Esophagus muscularis mucosa (tissue), 4 donors: ENCODE data around the gene C11orf68. TPM values are rescaled to one million over a fixed set of nuclear protein-coding genes. Genes with fewer than 3 reads are reported as not detected.
A peak's percentile ranks its signal among the peaks of the same experiment; 100 is the strongest.

Source experiments
- DNase-seq: peaks from one replicate; pipeline ENCODE4 v3.0.0-alpha.2; 2017; ENCODE audit errors: extremely low spot score
- H3K27ac ChIP-seq, 4 donors: fragments of 200-600 bp; sonication (generic); replicated peaks in 1 of 4; 1 replicate in 3 of 4; 2 replicates in 1 of 4; pipeline ENCODE4 v1.5.1; 2016 to 2019; ENCODE audit warnings: mild to moderate bottlenecking in 1 of 4
- H3K27me3 ChIP-seq, 4 donors: fragments of 200-600 bp; sonication (generic); one replicate each; pipeline versions ENCODE4 v1.5.1 to v1.6.0; 2016 to 2019
- H3K36me3 ChIP-seq, 4 donors: fragments of 200-600 bp; sonication (generic); one replicate each; pipeline ENCODE4 v1.5.1; 2016 to 2019
- H3K4me1 ChIP-seq, 4 donors: fragments of 200-600 bp; sonication (generic); one replicate each; pipeline ENCODE4 v1.5.1; 2016 to 2019
- H3K4me3 ChIP-seq, 4 donors: fragments of 200-600 bp; sonication (generic); 1 replicate in 2 of 4; 2 replicates in 2 of 4; pipeline ENCODE4 v1.5.1; 2016 to 2019; ENCODE audit warnings: mild to moderate bottlenecking in 4 of 4, moderate library complexity in 1 of 4
- H3K9me3 ChIP-seq, 4 donors: fragments of 200-600 bp; sonication (generic); 1 replicate in 3 of 4; 2 replicates in 1 of 4; pipeline ENCODE4 v1.5.1; 2016 to 2019
- EP300 ChIP-seq: sonication (generic); formaldehyde crosslinking; IDR thresholded peaks from one replicate; pipeline ENCODE4 v1.6.1; 2017; ENCODE audit warnings: antibody characterized with exemption
- POLR2A ChIP-seq: fragments of 450-650 bp; IDR thresholded peaks from one replicate; pipeline ENCODE4 v1.6.1; 2017; ENCODE audit warnings: antibody characterized with exemption, moderate library complexity, mild to moderate bottlenecking, low read depth
- POLR2AphosphoS5 ChIP-seq, 2 donors: sonication (generic); formaldehyde crosslinking; IDR thresholded peaks; one replicate each; pipeline ENCODE4 v1.6.1; 2017; ENCODE audit warnings: antibody characterized with exemption in 2 of 2
- WGBS: methylation state at CpG from one replicate; pipeline ENCODE4 v1.1.5; 2018; 5-methylcytosine and 5-hydroxymethylcytosine counted together
- intact Hi-C: fragments of 100-400 bp; cut with DNase I; formaldehyde crosslinking; loops from one replicate; pipeline ENCODE4 v1.15.1; 2023
- total RNA-seq, 4 donors: library from RNA; depleted of rRNA; stranded (reverse); fragments of >200 nt; gene quantifications; one replicate each; pipeline versions ENCODE4 v1.1.0 to v1.2.1, GENCODE V29; 2016
- TF ChIP-seq, protein P1 (sequence below), 3 experiments: fragments of 200-600 bp in 2 of 3; fragments of 450-650 bp in 1 of 3; sonication (generic) in 2 of 3; IDR thresholded peaks; one replicate each; pipeline ENCODE4 v1.5.1; 2017 to 2019; ENCODE audit warnings: antibody characterized with exemption in 3 of 3, mild to moderate bottlenecking in 2 of 3, moderate library complexity in 1 of 3

Gene C11orf68
- total RNA-seq, 4 donors from 2014 or later = 18.2 to 56.0 (median 28.0) TPM

DNA sequence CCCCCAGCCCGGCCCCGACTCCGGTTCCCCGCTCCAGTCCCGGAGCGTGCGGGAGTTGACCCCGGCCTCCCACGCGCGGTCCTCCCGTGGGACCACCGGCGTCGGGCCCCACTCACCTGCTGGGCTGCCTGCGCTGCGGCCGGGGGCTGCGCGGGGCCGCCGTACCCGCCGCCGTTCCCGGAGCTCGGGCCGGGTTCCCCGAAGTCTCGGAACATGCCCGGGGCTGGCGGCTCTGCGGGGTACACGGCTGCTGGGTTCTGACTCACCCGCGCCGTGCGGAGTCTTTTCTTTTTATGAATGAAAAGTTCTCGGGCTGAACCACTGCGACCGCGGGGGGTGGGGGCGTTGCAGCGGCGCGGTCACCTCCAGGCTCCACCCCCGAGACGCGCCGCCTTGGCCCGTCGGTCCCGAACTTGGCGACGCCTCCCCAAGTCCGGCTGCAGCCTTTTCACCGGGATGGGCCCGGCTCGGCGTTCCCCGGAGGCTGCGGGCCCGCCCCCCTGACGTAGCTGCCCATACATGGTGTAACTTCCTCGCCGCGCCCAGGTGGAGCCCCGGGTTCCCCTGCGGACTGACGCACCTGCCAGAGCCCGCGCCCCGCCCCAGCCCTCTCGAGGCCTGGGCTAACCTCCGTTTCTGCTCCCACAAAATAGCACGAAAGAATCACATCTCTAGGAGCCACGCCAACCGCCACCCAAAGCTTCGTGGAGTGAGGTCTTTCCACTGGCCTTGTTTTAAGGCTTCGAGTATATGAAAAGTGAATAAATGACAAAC lies 18.6 kb downstream of the C11orf68 start, which contains the start of gene FOSL1:
TSS of gene FOSL1 (minus strand) at position 264 of the 774 bp plus-strand sequence. CDS start at position 215, 49 bp downstream.
- H3K9me3 ChIP-seq = no peaks in the 10 kb centered on the region
- peak; percentile 97 for DNase-seq
- peak within 1 kb of the TSS; percentile 64 to 73 (median 68) for H3K4me3 ChIP-seq
- TF ChIP-seq POLR2A (peak; percentile 64), EP300 (no peak), POLR2AphosphoS5 (IDR thresholded peaks at IDR 0.05) (peak; percentile 84 to 87)
- TF ChIP-seq, protein P1, sequence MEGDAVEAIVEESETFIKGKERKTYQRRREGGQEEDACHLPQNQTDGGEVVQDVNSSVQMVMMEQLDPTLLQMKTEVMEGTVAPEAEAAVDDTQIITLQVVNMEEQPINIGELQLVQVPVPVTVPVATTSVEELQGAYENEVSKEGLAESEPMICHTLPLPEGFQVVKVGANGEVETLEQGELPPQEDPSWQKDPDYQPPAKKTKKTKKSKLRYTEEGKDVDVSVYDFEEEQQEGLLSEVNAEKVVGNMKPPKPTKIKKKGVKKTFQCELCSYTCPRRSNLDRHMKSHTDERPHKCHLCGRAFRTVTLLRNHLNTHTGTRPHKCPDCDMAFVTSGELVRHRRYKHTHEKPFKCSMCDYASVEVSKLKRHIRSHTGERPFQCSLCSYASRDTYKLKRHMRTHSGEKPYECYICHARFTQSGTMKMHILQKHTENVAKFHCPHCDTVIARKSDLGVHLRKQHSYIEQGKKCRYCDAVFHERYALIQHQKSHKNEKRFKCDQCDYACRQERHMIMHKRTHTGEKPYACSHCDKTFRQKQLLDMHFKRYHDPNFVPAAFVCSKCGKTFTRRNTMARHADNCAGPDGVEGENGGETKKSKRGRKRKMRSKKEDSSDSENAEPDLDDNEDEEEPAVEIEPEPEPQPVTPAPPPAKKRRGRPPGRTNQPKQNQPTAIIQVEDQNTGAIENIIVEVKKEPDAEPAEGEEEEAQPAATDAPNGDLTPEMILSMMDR (IDR thresholded peaks at IDR 0.05) = no peak
- intact Hi-C loops = no loop called here
- peaks cover 0 to 11% (median 0%) of the 10 kb centered on the region in 4 donors for H3K27me3 ChIP-seq
- WGBS = 11% methylated on average over 12 of the region's 80 CpGs
- H3K4me1 ChIP-seq = peaks cover 16 to 24% (median 23%) of the 10 kb centered on the region in 4 donors
- no peaks in the 10 kb centered on the region for H3K36me3 ChIP-seq
- peak within 1 kb of the TSS; percentile 56 to 80 (median 77) for H3K27ac ChIP-seq

DNA sequence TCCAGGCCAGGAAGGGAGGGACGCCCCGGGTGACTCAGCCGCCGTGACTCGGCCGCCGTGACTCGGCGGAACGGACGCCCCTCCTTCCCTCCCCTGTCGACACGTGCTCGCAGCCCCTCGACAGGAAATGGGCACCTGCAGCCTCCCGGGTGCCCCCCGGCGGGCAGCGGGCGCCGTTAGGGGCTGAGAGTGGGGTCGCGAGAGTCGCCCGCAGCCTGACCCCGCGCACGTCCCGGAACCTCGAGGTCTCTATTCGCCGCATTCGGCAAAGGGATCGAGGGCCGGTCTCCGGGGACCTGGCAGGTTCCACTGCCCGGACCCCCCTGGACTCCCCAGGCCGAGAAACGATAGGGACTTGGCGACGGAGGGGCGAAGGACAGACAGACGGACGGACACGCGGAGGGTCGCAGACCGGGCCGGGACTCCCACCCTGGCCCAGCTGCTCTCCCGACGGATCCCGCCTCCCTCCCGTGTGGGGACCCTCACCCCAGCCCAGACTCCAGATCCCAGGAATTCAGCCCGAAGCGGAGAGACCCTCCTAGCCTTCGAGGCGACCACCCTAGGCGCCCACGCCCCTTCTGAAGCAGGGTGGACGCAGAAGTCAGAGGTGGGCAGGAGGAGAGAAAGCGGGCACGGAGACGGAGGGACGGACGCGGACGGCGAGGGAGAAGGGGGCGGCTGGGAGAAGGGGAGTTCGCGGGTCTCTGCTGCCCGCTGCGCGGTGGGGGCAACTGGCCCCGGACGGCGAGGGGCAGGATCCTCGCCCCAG lies 19.3 kb downstream of the C11orf68 start:
- 0% methylated on average over 2 of the region's 78 CpGs for WGBS
- H3K27ac ChIP-seq = peak overlapping the region; percentile 56 to 80 (median 77)

GRCh38 chr11:65898656-65899355 lies 20.1 kb downstream of the C11orf68 start:
- TF ChIP-seq POLR2A (no peak), POLR2AphosphoS5 (IDR thresholded peaks at IDR 0.05) (no peak)
- TF ChIP-seq, protein P1 (IDR thresholded peaks at IDR 0.05) = no peak
- Histone ChIP-seq H3K4me3 (peak overlapping the region; percentile 64 to 73 (median 68)), H3K27me3 (peaks cover 0 to 11% (median 0%) of the 10 kb centered on the region in 4 donors), H3K9me3 (no peaks in the 10 kb centered on the region), H3K27ac (peak overlapping the region in 3 of 4 donors; percentile 42 to 74 (median 56)), H3K36me3 (no peaks in the 10 kb centered on the region), H3K4me1 (peaks cover 23 to 33% (median 27%) of the 10 kb centered on the region in 4 donors)
- DNase-seq = no peak
- 34% methylated on average over 21 of the region's 28 CpGs for WGBS
- intact Hi-C loops = no loop called here

More for the DNA sequence above, 19.3 kb downstream of the C11orf68 start:
- intact Hi-C loops = no loop called here
- H3K36me3 ChIP-seq = no peaks in the 10 kb centered on the region
- H3K27me3 ChIP-seq = peaks cover 0 to 11% (median 0%) of the 10 kb centered on the region in 4 donors
- peaks cover 17 to 25% (median 23%) of the 10 kb centered on the region in 4 donors for H3K4me1 ChIP-seq
- no peaks in the 10 kb centered on the region for H3K9me3 ChIP-seq
- TF ChIP-seq, protein P1 (IDR thresholded peaks at IDR 0.05) = no peak
- TF ChIP-seq POLR2AphosphoS5 (IDR thresholded peaks at IDR 0.05) (peak; percentile 65 to 72), EP300 (no peak), POLR2A (no peak)
- DNase-seq = no peak
- peak overlapping the region; percentile 64 to 73 (median 68) for H3K4me3 ChIP-seq

GRCh38 chr11:65897020-65897471 lies 21.8 kb downstream of the C11orf68 start:
- no peaks in the 10 kb centered on the region for H3K36me3 ChIP-seq
- no peak for DNase-seq
- H3K4me1 ChIP-seq = peaks cover 41 to 50% (median 44%) of the 10 kb centered on the region in 4 donors
- H3K27me3 ChIP-seq = peaks cover 0 to 11% (median 0%) of the 10 kb centered on the region in 4 donors
- no peak overlapping the region for H3K27ac ChIP-seq
- 95% methylated on average over 4 of the region's 4 CpGs for whole genome bisulfite sequencing
- intact Hi-C loops = no loop called here
- TF ChIP-seq POLR2AphosphoS5 (IDR thresholded peaks at IDR 0.05) (no peak), POLR2A (no peak), EP300 (no peak)
- TF ChIP-seq, protein P1 (IDR thresholded peaks at IDR 0.05) = no peak
- no peak overlapping the region for H3K4me3 ChIP-seq
- H3K9me3 ChIP-seq = no peaks in the 10 kb centered on the region
